Measurements from ENCODE around the gene RAB40A.

The RAB40A gene

GRCh38 chrX:103519389-103519788 lies at the start of gene RAB40A:
TSS of gene RAB40A (minus strand) at chrX:103519489. CDS start at chrX:103500756, 18,733 bp downstream.
- no peak for DNase-seq

GRCh38 chrX:103565752-103566151 lies 46.5 kb upstream of the RAB40A start:
- no peak for DNase-seq

GRCh38 chrX:103565197-103565596 lies 45.9 kb upstream of the RAB40A start:
- DNase-seq: no peak

- DNase-seq: no peak
Observed at GRCh38 chrX:103562801-103563200, 43.5 kb upstream of the RAB40A start.

GRCh38 chrX:103560256-103560655 lies 41.0 kb upstream of the RAB40A start:
- DNase-seq: no peak

- DNase-seq: no peak
Observed at GRCh38 chrX:103556963-103557612, 37.8 kb upstream of the RAB40A start.

GRCh38 chrX:103554687-103555424 lies 35.6 kb upstream of the RAB40A start:
- peak; percentile 44 for DNase-seq

GRCh38 chrX:103552236-103552635 lies 32.9 kb upstream of the RAB40A start:
- no peak for DNase-seq

- DNase-seq: no peak
Observed at GRCh38 chrX:103550415-103551051, 31.2 kb upstream of the RAB40A start.

- DNase-seq: no peak
Observed at GRCh38 chrX:103549916-103550315, 30.6 kb upstream of the RAB40A start.

- DNase-seq: no peak
Observed at GRCh38 chrX:103540145-103540544, 20.9 kb upstream of the RAB40A start.

GRCh38 chrX:103539695-103540094 lies 20.4 kb upstream of the RAB40A start:
- no peak for DNase-seq

GRCh38 chrX:103538728-103539127 lies 19.4 kb upstream of the RAB40A start:
- no peak for DNase-seq

- DNase-seq: no peak
Observed at GRCh38 chrX:103537871-103538387, 18.6 kb upstream of the RAB40A start.

- no peak for DNase-seq
Observed at GRCh38 chrX:103536732-103537131, 17.4 kb upstream of the RAB40A start.

GRCh38 chrX:103536071-103536470 lies 16.8 kb upstream of the RAB40A start:
- no peak for DNase-seq

GRCh38 chrX:103535206-103535605 lies 15.9 kb upstream of the RAB40A start:
- no peak for DNase-seq

- DNase-seq: peak; percentile 49
Observed at GRCh38 chrX:103533511-103534216, 14.4 kb upstream of the RAB40A start.

- DNase-seq: no peak
Observed at GRCh38 chrX:103531002-103531401, 11.7 kb upstream of the RAB40A start.

GRCh38 chrX:103530545-103530944 lies 11.3 kb upstream of the RAB40A start:
- DNase-seq: no peak

GRCh38 chrX:103529550-103529949 lies 10.3 kb upstream of the RAB40A start:
- no peak for DNase-seq

- DNase-seq: no peak
Observed at GRCh38 chrX:103524747-103525146, 5.5 kb upstream of the RAB40A start.

GRCh38 chrX:103523605-103524004 lies 4.3 kb upstream of the RAB40A start:
- DNase-seq: no peak

Measured in stimulated activated naive CD4-positive, alpha-beta T cell treated with Interleukin-2 at 50 U/mL for 16 hours (primary cell).